GM21619 (cell line): ENCODE data around the gene GNG4.

Source experiments
- ATAC-seq: cut with Tn5 transposase; IDR thresholded peaks from one replicate; pipeline ENCODE4 v1.9.1; 2021; ENCODE audit not compliant: unreplicated experiment

The GNG4 gene

DNA sequence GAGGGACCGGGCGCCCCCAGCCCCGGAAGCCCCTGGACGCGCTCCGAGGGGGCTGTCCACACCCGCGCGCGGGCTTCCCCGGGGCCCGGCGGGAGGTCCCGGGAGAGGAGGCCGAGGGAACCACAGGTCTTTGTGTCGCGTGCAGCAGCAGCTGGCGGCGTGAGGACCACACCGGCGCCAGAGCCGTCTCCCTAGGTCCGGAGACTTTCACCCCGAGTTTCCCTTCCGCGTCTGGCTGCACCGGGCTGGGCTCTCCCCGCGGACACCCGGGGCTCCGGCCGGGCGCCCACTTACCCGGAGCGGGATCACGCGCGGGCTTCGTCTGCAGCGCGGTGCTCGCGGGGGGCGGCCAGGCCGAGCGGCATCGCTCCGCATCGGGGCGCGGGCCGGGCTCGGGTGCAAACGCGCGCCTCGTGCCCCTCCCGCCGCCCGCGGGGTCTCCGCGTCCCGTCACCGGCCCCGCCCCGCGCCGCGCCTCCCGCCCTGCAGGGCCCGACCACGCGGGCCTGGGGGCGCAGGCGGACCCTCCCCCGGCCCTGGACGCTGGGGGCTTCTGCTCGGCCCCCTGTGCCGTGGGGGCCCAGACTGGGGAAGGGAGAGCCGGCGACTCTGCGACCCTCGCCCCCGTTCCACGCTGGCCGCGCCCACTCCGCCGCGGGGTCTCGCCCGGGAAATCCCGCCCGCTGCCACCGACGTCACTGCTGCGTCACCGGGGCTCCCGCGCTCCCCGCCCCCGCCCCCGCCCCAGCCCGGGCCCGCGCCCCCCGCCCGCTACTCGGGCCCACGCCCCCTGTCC, at the start of gene GNG4:
Gene GNG4, minus strand, starts transcription at position 417 of the 796 bp plus-strand sequence. CDS start 65,946 bp downstream, outside the sequence.
- peak; percentile 38 for ATAC-seq

DNA sequence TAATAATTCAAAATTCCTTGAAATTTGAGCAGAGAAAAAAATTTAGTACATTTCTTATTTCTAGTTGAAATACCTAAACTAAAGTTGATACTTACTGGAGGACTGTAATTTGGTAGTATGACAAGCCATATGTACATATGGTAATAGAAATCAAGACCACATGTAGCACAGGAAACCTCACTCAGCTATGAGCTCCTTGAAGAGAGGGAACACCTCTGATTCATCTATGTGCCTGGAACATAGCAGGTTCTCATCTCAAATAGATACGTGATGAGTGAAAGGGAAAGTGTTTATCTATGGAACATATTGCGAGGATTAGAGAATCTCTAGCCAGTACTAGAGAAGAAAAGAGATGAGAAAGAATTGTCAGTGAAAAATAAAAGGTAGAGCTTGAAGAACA, 47.9 kb upstream of the GNG4 start:
- ATAC-seq = no peak

GRCh38 chr1:235689356-235689755, 39.8 kb upstream of the GNG4 start:
- ATAC-seq = no peak

GRCh38 chr1:235688096-235688495, 38.5 kb upstream of the GNG4 start:
- no peak for ATAC-seq

DNA sequence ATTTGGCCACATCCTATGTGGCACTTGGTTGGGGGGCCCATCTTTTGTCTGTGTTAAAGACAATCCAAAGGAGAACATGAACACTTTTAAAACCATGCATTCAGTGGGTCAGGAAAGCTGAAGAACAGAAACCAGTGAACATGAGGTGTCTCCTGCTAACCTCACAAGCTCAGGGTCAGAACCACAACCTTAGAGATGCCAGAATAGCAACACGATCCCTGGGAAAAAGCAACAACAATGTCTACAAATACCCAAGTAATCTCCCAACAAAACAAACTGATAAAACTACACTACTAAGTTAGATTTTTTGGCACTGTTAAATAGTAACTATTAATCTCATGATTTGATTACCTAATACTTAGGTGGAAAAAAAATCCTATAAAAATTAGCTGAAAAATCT, 34.1 kb upstream of the GNG4 start:
- ATAC-seq = no peak

- ATAC-seq = no peak
Measured at GRCh38 chr1:235682216-235682615, 32.6 kb upstream of the GNG4 start.

GRCh38 chr1:235679644-235680043, 30.1 kb upstream of the GNG4 start:
- no peak for ATAC-seq

DNA sequence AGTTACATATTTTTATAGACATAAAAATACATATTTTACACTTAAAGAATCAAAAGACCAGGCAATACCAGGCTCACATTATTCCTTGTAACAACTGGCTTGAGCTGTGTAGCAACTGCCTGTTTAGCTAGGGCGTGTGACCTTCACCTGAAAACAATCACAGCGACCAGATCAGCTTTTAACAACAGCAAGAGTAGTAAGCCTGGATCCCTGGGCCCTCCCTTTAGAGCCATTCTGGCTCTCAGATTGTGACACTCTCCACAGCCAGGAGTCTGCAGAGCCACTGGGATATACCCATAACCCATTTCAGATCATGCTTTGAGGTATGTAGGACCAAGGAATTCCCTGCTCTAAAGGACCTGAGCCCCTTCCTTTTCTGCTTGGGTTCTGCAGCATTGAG, 29.4 kb upstream of the GNG4 start:
- ATAC-seq = no peak

DNA sequence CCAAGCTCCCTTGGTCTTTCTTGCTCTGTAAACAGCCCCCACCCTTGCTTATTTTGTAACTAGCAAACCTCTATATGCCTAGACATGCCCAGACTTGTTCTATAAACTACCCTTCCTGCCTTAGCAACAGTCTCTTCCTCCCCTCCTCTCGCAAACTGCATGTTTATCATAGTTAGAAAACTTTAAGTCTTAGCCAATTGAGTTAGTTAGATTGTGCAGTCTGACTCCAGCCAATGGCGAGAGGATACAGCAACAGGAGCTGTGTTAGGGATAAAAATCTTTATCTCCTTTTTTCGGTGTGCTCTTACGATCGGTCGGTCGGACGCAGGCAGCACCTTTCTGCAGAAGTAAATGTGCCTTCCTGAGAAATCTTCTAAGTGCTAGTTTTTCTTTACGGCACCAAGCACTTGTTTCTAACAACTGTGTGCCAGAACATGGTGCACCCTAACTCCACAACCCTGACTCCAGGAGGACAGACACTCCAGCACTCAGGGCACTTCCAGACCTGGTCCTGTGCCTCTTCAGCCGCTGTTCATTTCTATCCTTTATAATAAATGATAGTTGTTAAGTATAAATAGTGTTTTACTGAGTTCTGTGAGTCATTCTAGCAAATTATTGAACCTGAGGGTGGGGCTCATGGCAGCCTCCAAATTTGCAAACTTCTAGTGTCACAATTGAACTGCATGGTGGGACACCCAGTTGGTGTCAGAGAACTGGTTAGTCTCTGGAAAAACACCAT, 25.7 kb upstream of the GNG4 start:
- ATAC-seq = no peak

DNA sequence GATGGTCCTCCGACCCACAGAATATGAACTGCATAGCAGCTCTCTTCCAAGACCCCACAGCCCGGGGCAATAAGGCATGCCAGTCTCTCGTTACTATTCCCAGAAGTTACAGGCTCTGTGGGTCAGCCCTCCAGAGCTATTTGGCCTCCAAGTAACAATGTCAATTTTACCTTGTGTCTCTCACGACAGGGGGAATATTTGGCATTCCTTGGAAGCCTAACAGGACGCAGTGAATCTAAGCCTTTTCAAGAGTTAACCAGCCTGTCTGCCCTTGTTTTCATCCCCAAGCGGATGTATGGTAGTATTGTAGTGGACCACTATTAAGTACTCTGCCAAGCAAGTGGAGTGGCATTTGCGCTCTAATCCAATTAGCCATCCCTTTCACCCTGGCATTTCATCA, 24.4 kb upstream of the GNG4 start:
- no peak for ATAC-seq

GRCh38 chr1:235671992-235672391, 22.4 kb upstream of the GNG4 start:
- no peak for ATAC-seq

DNA sequence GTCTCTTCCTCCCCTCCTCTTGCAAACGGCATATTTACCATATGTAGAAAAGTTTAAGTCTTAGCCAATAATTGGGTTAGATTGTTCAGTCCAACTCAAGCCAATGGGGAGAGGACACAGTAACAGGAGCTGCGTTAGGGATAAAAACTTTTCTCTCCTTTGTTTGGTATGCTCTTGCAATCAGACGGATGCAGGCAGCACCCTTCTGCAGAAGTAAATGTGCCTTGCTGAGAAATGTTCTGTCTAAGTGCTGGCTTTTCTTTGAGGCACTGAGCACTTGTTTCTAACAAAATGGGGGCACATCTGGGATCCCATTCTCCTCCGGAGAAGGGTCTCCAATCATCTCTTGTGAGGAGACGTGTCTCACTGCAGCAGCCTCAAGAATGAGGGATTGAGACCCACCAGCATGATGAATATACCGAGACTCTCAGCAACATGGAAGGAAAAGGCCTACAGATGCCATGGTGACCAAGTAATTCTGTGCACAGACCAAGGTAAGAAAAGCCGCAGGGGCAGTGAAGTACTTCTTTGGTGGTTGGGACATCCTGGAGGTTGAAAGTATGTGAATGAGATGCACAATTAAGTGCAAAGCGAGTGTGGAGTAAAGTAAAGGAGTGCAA, 20.7 kb upstream of the GNG4 start:
- ATAC-seq = no peak

GRCh38 chr1:235669277-235669676, 19.7 kb upstream of the GNG4 start:
- ATAC-seq = no peak

- no peak for ATAC-seq
Measured at GRCh38 chr1:235663628-235664027, 14.0 kb upstream of the GNG4 start.

DNA sequence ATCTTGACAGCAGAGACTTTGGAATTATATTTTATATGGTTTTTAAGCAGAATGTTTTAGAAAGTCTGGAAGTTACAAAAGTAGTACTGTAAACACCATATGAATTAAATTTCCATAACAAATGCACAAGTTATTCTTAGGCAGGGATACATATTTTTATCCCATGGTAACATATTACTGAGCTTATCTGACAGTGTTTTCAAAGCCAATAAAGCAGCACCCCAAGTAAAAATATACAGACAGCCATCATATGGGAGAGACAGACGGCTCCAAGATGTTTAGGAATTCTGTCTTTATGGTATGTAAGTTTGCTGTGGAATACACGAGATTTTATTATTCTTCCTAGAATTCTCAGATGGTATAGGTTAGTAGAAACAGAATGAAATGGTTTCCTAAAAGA, 12.0 kb upstream of the GNG4 start:
- ATAC-seq = no peak

DNA sequence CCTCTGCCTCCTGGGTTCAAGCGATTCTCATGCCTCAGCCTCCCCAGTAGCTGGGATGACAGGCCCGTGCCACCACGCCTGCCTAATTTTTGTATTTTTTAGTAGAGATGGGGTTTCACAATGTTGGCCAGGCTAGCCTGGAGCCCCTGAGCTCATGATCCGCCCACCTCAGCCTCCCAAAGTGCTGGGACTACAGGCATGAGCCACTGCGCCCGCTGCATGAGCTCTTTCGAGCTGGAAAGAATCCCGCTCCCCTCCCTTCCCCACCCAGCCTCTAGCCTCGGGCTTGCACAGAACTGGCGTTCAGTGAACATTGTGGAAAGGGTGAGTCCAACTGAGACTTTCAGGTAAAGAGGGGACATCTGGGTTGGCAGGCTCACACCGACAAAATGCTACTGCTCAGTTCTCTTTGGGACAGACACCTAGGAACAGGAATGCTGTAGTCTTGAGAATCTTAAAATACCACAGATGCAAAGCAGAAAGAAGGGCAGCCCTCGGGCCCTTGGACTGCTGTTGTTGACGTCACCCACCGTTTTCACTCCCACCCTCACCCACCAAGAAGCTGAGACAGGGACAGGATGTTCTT, 9.7 kb upstream of the GNG4 start:
- ATAC-seq = no peak

DNA sequence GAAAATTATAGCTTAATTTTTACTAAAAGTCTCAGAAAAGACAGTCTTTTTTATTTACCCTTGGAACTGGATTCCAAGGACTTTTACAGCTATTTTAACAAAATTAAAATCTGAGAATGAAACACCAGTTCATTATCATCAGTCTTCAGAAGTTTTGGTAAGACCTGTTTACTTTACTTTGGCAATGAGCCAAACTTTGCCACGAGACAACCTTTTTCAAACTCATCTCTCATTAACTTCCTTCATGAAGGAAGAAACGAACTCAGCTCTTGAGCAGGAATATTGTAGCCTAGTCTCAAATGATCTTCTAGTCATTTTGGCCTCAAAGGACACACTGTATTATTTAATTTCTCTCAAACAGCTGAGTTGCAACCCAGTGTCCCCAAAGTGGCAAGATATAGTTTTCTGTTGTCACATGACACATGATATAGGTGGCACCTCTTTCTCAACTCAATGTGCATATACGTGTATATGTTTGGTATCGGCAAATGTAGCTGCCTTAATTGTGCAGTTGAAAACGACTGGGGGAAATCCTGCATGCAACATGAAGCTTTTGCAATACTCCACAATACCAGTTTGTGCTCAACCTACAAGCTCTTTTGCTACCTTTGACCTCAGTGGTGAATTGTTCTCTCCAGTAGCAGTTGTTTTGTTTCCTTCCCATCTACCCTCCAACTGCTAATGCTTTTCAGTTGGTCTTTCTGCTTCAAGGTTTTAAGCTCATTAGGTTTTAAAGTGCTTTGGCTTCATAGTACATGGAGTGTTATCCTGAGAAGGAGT, 8.4 kb upstream of the GNG4 start:
- no peak for ATAC-seq

DNA sequence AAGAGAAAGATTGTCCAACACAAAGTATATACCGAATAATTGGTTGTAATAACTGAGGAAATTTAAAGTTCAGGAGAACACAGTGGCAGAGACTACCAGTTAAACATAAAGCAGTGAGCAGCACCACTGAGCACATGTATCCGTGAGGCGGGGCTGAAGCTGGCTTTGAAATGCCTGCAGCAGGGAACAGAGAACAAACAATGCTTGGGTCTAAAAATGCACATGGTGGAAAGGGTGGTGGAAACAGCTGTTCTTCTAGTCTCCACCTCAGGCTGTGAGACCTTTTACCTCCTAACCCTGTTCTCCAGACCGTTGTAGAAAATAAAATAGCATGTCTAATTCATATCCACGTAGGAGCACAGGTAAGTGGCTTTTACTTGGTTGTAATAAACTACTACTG, 7.7 kb upstream of the GNG4 start:
- no peak for ATAC-seq

GRCh38 chr1:235652364-235652763, 2.8 kb upstream of the GNG4 start:
- no peak for ATAC-seq

DNA sequence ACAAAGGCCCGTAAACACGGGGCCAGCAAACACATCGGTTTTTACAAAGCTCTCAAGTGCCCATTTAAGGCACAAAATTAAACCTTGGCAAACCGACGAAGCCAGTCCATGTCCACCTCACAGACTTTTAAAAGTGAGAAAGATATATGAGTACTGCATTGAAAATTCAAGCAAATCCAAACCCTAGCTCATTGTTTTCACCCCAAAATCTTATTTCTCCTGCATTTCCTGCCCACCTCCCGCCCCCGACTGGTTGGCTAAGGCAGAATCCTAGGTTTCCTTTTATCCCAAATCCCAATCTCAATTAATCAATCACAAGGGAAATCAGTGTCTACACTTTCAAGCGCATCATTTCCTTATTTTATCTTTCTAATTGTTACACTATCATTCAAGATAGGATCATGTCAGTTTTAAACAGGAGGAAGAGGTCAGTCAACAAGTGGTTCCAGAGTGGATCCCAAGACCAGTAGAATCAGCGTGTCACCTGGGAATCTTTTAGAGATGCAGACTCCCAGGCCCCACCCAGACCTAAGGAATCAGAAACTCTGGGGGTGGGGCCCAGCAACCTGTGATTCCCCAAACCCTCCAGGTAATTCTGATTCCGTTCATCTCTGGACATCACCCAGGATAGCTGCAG, 1.7 kb upstream of the GNG4 start:
- no peak for ATAC-seq
